ENCODE data around the gene CYP8B1. TPM values are rescaled to one million over a fixed set of nuclear protein-coding genes. Genes with fewer than 3 reads are reported as not detected.
A peak's percentile ranks its signal among the peaks of the same experiment; 100 is the strongest.

CYP8B1 gene
- total and polyA plus RNA-seq, 2 of the 13 experiments (the other 11 are each of a cell fraction or from before 2014, with no cell fraction given), result 0.58 to 2.0 TPM

DNA sequence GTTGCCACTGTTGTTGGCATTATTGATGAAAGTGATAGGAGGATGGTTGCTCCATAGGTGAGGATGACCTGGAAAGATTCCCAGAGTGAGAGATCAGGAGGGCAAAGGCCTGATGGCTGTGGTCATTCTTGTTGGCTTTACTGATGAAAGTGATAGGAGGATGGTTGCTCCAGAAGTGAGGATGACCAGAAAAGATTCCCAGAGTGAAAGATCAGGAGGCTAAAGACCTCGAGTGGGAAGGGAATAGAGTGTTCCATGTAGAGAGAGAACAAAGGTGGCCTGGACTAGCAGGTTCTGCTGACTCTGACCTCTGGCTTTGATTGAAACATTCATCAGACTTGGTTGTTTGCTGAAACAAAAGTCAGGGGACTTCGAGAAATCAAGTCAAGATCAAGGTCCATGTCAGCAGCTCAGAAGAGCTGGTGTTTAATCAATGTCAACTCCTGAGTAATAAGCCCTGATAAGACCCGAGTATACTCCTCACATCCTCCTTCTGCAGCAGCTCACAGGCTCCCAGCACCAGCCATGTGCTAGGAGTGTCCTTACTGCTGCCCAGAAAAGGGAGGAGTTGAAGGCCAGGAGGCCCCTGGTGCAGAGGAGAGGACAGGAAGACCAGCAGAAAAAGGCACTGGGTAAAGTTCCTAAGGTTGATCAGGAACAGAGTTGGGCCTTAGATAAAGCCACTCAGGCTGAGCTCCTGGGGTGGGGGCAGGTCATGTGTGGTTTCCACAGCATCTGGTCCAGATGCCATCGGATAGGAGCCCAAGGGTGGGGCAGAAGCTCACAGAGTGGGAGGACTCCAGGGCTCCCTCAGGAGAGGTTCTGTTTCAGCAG is 19.9 kb downstream of the CYP8B1 start:
- peak overlapping the region; percentile 73 for H3K4me2 ChIP-seq (ENCODE audit: low read depth, low read length)
- no peaks in the 10 kb centered on the region for H3K27me3 ChIP-seq (ENCODE audit: control insufficient read depth in 1 of 2, insufficient read depth in 2 of 2, low read length in 2 of 2)
- H4K20me1 ChIP-seq (ENCODE audit: insufficient read depth, low read length), result no peaks in the 10 kb centered on the region
- peak overlapping the region in 1 of 3 experiments; percentile 39; a peak in 1 of 6 replicates for H3K4me3 ChIP-seq (replicated peaks in 1 of 3; ENCODE audit: insufficient read depth in 1 of 3, low read depth in 2 of 3, low read length in 3 of 3)
- ATAC-seq (peak; percentile 87), FAIRE-seq (peak; percentile 96), DNase-seq (ENCODE audit: low spot score) (peak; percentile 99)
- BruUV-seq (replicated peaks), result TSS peak; percentile 56
- H2AFZ ChIP-seq (ENCODE audit: low read length), result no peak overlapping the region
- H3K79me2 ChIP-seq (ENCODE audit: insufficient read depth, low read length), result no peaks in the 10 kb centered on the region
- in situ Hi-C loops (cut with HindIII; ENCODE audit: extremely low pct_ligation_motif_present, low pct_unique_long_range_greater_than_20kb), result no loop called here
- H3K27ac ChIP-seq (ENCODE audit: extremely low read length, insufficient read depth, low read length), result peak overlapping the region; percentile 98
- no peaks in the 10 kb centered on the region for H3K36me3 ChIP-seq (replicated peaks in 1 of 2; ENCODE audit: control insufficient read depth in 1 of 2, insufficient read depth in 2 of 2, low read length in 2 of 2)
- H3K9ac ChIP-seq (ENCODE audit: insufficient read depth, low read depth, low read length), result peak overlapping the region; percentile 75
- H3K9me3 ChIP-seq (ENCODE audit: low read length), result no peaks in the 10 kb centered on the region; the same call in 1 of the 2 replicates
- peaks cover 74% of the 10 kb centered on the region for H3K4me1 ChIP-seq (ENCODE audit: insufficient read depth, low read length)
- intact Hi-C loops (cut with micrococcal nuclease; ENCODE audit: unreplicated experiment), result loop anchor here (1.0 kb wide), 1 partner anchor 51 kb away; the partner anchor contains the start of gene HIGD1A
- POLR2A ChIA-PET, result interaction anchor here (0.8 to 2.7 kb wide), 11 partner anchors 9 to 100 kb away, joined by 3 to 32 read pairs (median 5); partner anchors contain the start of genes CYP8B1 and HIGD1A
- CTCF ChIA-PET (ENCODE audit: low intra/inter-chr PET ratio, low total read pairs), result no interaction called here
- 0% methylated on average over 4 of the region's 4 CpGs for WGBS (ENCODE audit: low lambda C conversion rate)
- TF ChIP-seq ZNF775 (CRISPR knock-in tag; IDR thresholded peaks at IDR 0.05; ENCODE audit: borderline replicate concordance) (no peak; the same call in 1 of the 2 replicates), ZNF747 (CRISPR knock-in tag; IDR thresholded peaks at IDR 0.05; ENCODE audit: borderline replicate concordance) (no peak), ZNF7 (CRISPR knock-in tag; IDR thresholded peaks at IDR 0.05) (no peak), TGIF2 (CRISPR knock-in tag; IDR thresholded peaks at IDR 0.05) (peak; percentile 62; the same call in 1 of the 2 replicates), ZNF674 (CRISPR knock-in tag; IDR thresholded peaks at IDR 0.05; ENCODE audit: low read depth) (no peak), ZSCAN31 (CRISPR knock-in tag; IDR thresholded peaks at IDR 0.05; ENCODE audit: low read depth) (peak; percentile 65; the same call in 1 of the 2 replicates), ZKSCAN5 (CRISPR knock-in tag; IDR thresholded peaks at IDR 0.05) (peak; percentile 79), KAT8 (CRISPR knock-in tag; IDR thresholded peaks at IDR 0.05) (peak; percentile 78; the same call in 1 of the 2 replicates), KAT7 (CRISPR knock-in tag; IDR thresholded peaks at IDR 0.05; ENCODE audit: borderline replicate concordance) (peak; percentile 62; the same call in 1 of the 2 replicates), HNF4G (IDR thresholded peaks at IDR 0.05; ENCODE audit: borderline replicate concordance, low read depth, low read length) (peak; percentile 91), HNF4G (CRISPR knock-in tag; IDR thresholded peaks at IDR 0.05; ENCODE audit: borderline replicate concordance, low read depth) (peak; percentile 90; the same call in 1 of the 2 replicates), NFYB (CRISPR knock-in tag; IDR thresholded peaks at IDR 0.05) (0 out of 2 replicates have a peak, but pooled peaks have one; percentile 6), ELF4 (CRISPR knock-in tag; IDR thresholded peaks at IDR 0.05; ENCODE audit: borderline replicate concordance) (no peak; the same call in 1 of the 2 replicates), ZNF720 (CRISPR knock-in tag; IDR thresholded peaks at IDR 0.05) (no peak)
- TF ChIP-seq, protein P1, sequence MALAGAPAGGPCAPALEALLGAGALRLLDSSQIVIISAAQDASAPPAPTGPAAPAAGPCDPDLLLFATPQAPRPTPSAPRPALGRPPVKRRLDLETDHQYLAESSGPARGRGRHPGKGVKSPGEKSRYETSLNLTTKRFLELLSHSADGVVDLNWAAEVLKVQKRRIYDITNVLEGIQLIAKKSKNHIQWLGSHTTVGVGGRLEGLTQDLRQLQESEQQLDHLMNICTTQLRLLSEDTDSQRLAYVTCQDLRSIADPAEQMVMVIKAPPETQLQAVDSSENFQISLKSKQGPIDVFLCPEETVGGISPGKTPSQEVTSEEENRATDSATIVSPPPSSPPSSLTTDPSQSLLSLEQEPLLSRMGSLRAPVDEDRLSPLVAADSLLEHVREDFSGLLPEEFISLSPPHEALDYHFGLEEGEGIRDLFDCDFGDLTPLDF (CRISPR knock-in tag; IDR thresholded peaks at IDR 0.05), result no peak
- TF ChIP-seq, protein P2, sequence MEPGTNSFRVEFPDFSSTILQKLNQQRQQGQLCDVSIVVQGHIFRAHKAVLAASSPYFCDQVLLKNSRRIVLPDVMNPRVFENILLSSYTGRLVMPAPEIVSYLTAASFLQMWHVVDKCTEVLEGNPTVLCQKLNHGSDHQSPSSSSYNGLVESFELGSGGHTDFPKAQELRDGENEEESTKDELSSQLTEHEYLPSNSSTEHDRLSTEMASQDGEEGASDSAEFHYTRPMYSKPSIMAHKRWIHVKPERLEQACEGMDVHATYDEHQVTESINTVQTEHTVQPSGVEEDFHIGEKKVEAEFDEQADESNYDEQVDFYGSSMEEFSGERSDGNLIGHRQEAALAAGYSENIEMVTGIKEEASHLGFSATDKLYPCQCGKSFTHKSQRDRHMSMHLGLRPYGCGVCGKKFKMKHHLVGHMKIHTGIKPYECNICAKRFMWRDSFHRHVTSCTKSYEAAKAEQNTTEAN (CRISPR knock-in tag; conservative IDR thresholded peaks at IDR 0.05), result no peak; the same call in 1 of the 2 replicates
- TF ChIP-seq, protein P3, sequence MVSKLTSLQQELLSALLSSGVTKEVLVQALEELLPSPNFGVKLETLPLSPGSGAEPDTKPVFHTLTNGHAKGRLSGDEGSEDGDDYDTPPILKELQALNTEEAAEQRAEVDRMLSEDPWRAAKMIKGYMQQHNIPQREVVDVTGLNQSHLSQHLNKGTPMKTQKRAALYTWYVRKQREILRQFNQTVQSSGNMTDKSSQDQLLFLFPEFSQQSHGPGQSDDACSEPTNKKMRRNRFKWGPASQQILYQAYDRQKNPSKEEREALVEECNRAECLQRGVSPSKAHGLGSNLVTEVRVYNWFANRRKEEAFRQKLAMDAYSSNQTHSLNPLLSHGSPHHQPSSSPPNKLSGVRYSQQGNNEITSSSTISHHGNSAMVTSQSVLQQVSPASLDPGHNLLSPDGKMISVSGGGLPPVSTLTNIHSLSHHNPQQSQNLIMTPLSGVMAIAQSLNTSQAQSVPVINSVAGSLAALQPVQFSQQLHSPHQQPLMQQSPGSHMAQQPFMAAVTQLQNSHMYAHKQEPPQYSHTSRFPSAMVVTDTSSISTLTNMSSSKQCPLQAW (CRISPR knock-in tag; IDR thresholded peaks at IDR 0.05), result peak; percentile 18; the same call in 1 of the 2 replicates
- TF ChIP-seq, protein P4, sequence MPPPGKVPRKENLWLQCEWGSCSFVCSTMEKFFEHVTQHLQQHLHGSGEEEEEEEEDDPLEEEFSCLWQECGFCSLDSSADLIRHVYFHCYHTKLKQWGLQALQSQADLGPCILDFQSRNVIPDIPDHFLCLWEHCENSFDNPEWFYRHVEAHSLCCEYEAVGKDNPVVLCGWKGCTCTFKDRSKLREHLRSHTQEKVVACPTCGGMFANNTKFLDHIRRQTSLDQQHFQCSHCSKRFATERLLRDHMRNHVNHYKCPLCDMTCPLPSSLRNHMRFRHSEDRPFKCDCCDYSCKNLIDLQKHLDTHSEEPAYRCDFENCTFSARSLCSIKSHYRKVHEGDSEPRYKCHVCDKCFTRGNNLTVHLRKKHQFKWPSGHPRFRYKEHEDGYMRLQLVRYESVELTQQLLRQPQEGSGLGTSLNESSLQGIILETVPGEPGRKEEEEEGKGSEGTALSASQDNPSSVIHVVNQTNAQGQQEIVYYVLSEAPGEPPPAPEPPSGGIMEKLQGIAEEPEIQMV (CRISPR knock-in tag; IDR thresholded peaks at IDR 0.05; ENCODE audit: low read depth), result no peak

Data from HepG2 (cell line).